ENCODE data around the gene MAPK7. TPM values are rescaled to one million over a fixed set of nuclear protein-coding genes. Genes with fewer than 3 reads are reported as not detected.

The MAPK7 gene
- total RNA-seq, 4 donors from 2014 or later, result 7.3 to 12.5 (median 10.4) TPM

DNA sequence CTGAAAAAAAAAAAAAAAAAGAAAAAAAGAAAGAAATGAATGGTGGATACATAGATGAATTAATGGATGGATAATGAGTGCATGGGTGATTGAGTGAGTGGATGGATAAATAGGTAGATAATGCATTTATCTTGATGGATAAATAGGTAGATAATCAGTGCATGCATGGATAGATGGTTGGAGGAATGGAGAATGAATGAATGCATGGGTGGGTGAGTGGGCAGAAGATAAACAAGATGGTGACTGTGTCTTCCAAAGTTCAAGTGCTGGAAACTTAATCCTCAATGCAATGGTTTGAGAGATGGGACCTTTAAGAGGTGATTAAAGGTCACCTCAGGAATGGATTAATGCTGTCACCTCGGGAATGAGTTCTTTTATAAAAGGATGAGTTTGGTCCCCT lies 26.0 kb downstream of the MAPK7 start:
- no peak for TF ChIP-seq POLR2A (IDR thresholded peaks at IDR 0.05)
- TF ChIP-seq, protein P1, sequence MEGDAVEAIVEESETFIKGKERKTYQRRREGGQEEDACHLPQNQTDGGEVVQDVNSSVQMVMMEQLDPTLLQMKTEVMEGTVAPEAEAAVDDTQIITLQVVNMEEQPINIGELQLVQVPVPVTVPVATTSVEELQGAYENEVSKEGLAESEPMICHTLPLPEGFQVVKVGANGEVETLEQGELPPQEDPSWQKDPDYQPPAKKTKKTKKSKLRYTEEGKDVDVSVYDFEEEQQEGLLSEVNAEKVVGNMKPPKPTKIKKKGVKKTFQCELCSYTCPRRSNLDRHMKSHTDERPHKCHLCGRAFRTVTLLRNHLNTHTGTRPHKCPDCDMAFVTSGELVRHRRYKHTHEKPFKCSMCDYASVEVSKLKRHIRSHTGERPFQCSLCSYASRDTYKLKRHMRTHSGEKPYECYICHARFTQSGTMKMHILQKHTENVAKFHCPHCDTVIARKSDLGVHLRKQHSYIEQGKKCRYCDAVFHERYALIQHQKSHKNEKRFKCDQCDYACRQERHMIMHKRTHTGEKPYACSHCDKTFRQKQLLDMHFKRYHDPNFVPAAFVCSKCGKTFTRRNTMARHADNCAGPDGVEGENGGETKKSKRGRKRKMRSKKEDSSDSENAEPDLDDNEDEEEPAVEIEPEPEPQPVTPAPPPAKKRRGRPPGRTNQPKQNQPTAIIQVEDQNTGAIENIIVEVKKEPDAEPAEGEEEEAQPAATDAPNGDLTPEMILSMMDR (IDR thresholded peaks at IDR 0.05 in 4 of 5, conservative IDR thresholded peaks at IDR 0.05 in 1 of 5), result no peak
- in situ Hi-C loops (cut with MboI; ENCODE audit: low sequenced_read_pairs in 4 of 4), result no loop called here
- Histone ChIP-seq H3K27me3 (no peaks in the 10 kb centered on the region), H3K4me1 (no peaks in the 10 kb centered on the region), H3K27ac (no peak overlapping the region), H3K36me3 (no peaks in the 10 kb centered on the region), H3K4me3 (no peak overlapping the region), H3K9me3 (no peaks in the 10 kb centered on the region)
- intact Hi-C loops (cut with DNase I; ENCODE audit: low total_unique reads), result no loop called here
- DNase-seq (no peak), ATAC-seq (no peak)

GRCh38 chr17:19405114-19405513 lies 26.8 kb downstream of the MAPK7 start:
- in situ Hi-C loops (cut with MboI; ENCODE audit: low sequenced_read_pairs in 4 of 4), result no loop called here
- no peaks in the 10 kb centered on the region for H3K27me3 ChIP-seq
- DNase-seq, result no peak

DNA sequence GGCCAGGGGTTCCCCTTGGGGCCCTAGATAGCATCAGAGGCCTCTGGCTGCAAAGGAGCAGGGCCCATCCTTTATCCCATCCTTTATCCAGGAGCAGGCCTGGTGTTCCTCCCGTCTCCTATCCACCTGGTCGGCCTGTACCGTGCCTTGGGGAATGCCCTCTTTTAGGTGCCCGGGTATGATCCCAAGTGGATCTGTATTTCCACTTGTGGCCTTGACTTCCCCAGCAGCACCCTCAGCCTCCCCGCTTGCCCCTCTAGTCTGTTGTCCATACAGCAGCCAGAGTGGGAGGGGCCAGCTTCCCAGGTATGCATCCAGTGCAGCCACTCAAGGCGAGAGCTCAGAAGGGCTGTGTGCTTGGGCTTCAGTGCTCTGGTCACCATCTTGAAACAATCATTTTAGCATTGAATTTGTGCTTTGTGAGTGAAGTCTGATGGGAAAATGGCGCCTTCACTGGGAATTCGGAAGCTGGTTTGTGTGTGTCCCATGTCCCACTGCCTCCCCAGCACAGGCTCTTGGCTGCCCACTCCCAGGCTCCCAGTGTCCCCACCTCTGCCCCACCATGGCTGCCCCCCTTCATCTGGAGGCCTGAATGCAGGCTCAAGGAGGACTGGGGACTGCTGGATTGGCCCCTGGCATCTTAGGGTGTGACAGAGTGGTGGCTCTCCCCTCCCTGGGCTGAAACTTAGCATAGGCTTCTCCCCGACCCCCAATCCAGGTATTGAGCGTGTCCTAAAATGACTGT lies 29.5 kb downstream of the MAPK7 start:
- no peak for DNase-seq
- ATAC-seq, result no peak
- Histone ChIP-seq H3K4me1 (no peaks in the 10 kb centered on the region), H3K4me3 (no peak overlapping the region), H3K36me3 (no peaks in the 10 kb centered on the region), H3K9me3 (no peaks in the 10 kb centered on the region), H3K27ac (no peak overlapping the region), H3K27me3 (no peaks in the 10 kb centered on the region)
- TF ChIP-seq, protein P1 (IDR thresholded peaks at IDR 0.05 in 4 of 5, conservative IDR thresholded peaks at IDR 0.05 in 1 of 5), result no peak
- no peak for TF ChIP-seq POLR2A (IDR thresholded peaks at IDR 0.05)
- in situ Hi-C loops (cut with MboI; ENCODE audit: low sequenced_read_pairs in 4 of 4), result no loop called here
- intact Hi-C loops (cut with DNase I; ENCODE audit: low total_unique reads), result no loop called here

More at GRCh38 chr17:19405114-19405513, 26.8 kb downstream of the MAPK7 start:
- ATAC-seq, result no peak
- H3K9me3 ChIP-seq, result no peaks in the 10 kb centered on the region
- TF ChIP-seq, protein P1 (IDR thresholded peaks at IDR 0.05 in 4 of 5, conservative IDR thresholded peaks at IDR 0.05 in 1 of 5), result no peak
- TF ChIP-seq POLR2A (IDR thresholded peaks at IDR 0.05), result no peak
- no peak overlapping the region for H3K27ac ChIP-seq
- H3K4me1 ChIP-seq, result no peaks in the 10 kb centered on the region
- H3K4me3 ChIP-seq, result no peak overlapping the region
- intact Hi-C loops (cut with DNase I; ENCODE audit: low total_unique reads), result no loop called here
- H3K36me3 ChIP-seq, result no peaks in the 10 kb centered on the region

DNA sequence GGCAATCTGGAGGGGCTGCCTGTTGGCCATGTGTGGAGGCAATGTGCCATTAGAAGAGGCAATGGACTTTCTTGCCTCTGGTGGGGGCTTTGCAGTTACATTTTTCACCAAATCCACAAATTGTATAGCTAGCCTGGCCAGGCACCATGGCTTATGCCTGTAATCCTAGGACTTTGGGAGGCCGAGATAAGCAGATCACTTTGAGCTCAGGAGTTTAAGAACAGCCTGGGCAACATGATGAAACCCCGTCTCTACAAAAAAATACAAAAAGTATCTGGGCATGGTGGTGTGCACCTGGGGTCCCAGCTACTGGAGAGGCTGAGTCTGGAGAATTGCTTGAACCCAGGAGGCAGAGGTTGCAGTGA lies 30.0 kb downstream of the MAPK7 start:
- TF ChIP-seq POLR2A (IDR thresholded peaks at IDR 0.05), result no peak
- TF ChIP-seq, protein P1 (IDR thresholded peaks at IDR 0.05 in 4 of 5, conservative IDR thresholded peaks at IDR 0.05 in 1 of 5), result no peak
- H3K4me3 ChIP-seq, result no peak overlapping the region
- intact Hi-C loops (cut with DNase I; ENCODE audit: low total_unique reads), result no loop called here

DNA sequence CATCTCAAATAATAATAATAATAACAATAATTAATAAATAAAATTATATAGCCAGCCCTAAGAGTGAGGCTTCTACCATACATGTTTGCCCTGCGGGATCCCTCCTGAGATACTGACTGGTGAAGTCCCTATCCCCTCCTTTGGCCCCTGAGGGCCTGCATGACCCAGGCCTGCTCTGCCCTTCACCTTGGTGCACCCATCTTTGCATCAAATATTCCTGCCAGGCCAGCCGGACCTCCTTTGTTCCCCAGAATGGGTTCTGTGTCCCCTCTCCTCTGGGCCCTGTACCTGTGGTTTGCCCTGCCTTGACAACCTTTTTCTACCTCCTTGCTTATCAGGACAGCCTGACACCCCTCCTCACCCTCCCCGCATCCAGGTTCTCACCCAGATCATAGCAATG lies 30.8 kb downstream of the MAPK7 start:
- ATAC-seq, result no peak
- DNase-seq, result no peak
- intact Hi-C loops (cut with DNase I; ENCODE audit: low total_unique reads) (no loop called here), in situ Hi-C loops (cut with MboI; ENCODE audit: low sequenced_read_pairs in 4 of 4) (no loop called here)
- no peaks in the 10 kb centered on the region for H3K36me3 ChIP-seq
- no peaks in the 10 kb centered on the region for H3K4me1 ChIP-seq
- no peaks in the 10 kb centered on the region for H3K9me3 ChIP-seq
- no peaks in the 10 kb centered on the region for H3K27me3 ChIP-seq
- no peak overlapping the region for H3K27ac ChIP-seq
- no peak overlapping the region for H3K4me3 ChIP-seq
- TF ChIP-seq, protein P1 (IDR thresholded peaks at IDR 0.05 in 4 of 5, conservative IDR thresholded peaks at IDR 0.05 in 1 of 5), result no peak
- no peak for TF ChIP-seq POLR2A (IDR thresholded peaks at IDR 0.05)

More for the DNA sequence above, 30.0 kb downstream of the MAPK7 start:
- Histone ChIP-seq H3K36me3 (no peaks in the 10 kb centered on the region), H3K9me3 (no peaks in the 10 kb centered on the region), H3K4me1 (no peaks in the 10 kb centered on the region), H3K27ac (no peak overlapping the region), H3K27me3 (no peaks in the 10 kb centered on the region)
- DNase-seq, result no peak
- in situ Hi-C loops (cut with MboI; ENCODE audit: low sequenced_read_pairs in 4 of 4), result no loop called here
- no peak for ATAC-seq

Measured in gastrocnemius medialis (tissue), 4 donors.